Erythroblast (primary cell): ENCODE measurements around the gene PARP16.

Experiments used
- GATA1 ChIP-seq: IDR thresholded peaks from 2 replicates; pipeline ENCODE4 v1.6.1; 2011; ENCODE audit warnings: low read depth, mild to moderate bottlenecking, control low read depth, low read length, moderate library complexity
- POLR2A ChIP-seq: IDR thresholded peaks from 2 replicates; pipeline ENCODE4 v1.6.1; 2011; ENCODE audit warnings: mild to moderate bottlenecking, low read length

GRCh38 chr15:65210770-65211481 lies 75.8 kb downstream of the PARP16 start, which contains the start of gene CILP:
- TF ChIP-seq POLR2A: no peak
- TF ChIP-seq GATA1: no peak
